Astrocyte of the spinal cord (primary cell): ENCODE results near the gene RASA2.
A peak's percentile ranks its signal among the peaks of the same experiment; 100 is the strongest.

ENCODE experiments used
- DNase-seq: peaks from one replicate; pipeline ENCODE4 v3.0.0; 2011; ENCODE audit warnings: low read depth, low spot score
- H3K4me3 ChIP-seq: 2 replicates; pipeline ENCODE4 v1.5.1; 2011; ENCODE audit warnings: low read depth, mild to moderate bottlenecking, low read length, moderate library complexity
- in situ Hi-C: cut with HindIII; loops from 2 replicates; pipeline ENCODE4 v1.10.0; 2017; ENCODE audit warnings: low sequenced_read_pairs
- TF ChIP-seq, protein P1 (sequence below): IDR thresholded peaks from 2 replicates; pipeline ENCODE4 v1.5.1; 2012; ENCODE audit warnings: low read depth, mild to moderate bottlenecking, low read length, inconsistent platforms

Gene RASA2

DNA sequence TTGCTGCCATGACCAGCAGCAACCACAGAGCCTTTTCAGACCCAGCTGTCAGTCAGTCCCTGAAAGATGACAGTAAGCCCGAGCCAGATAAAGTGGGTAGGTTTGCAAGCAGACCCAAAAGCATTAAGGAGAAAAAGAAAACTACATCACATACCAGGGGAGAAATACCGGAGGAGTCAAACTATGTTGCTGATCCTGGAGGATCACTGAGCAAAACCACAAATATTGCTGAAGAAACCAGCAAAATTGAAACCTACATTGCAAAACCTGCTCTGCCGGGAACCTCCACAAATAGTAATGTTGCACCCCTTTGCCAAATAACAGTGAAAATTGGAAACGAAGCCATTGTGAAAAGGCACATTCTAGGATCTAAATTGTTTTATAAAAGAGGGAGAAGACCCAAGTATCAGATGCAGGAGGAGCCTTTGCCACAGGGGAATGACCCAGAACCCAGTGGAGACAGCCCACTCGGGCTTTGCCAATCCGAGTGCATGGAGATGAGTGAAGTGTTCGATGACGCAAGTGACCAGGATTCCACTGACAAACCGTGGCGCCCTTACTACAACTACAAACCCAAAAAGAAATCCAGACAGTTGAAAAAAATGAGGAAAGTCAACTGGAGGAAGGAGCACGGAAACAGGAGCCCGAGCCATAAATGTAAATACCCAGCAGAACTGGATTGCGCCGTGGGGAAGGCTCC, 42.1 kb upstream of the RASA2 start:
- in situ Hi-C loops, result no loop called here
- DNase-seq, result no peak
- H3K4me3 ChIP-seq, result no peak overlapping the region
- TF ChIP-seq, protein P1, sequence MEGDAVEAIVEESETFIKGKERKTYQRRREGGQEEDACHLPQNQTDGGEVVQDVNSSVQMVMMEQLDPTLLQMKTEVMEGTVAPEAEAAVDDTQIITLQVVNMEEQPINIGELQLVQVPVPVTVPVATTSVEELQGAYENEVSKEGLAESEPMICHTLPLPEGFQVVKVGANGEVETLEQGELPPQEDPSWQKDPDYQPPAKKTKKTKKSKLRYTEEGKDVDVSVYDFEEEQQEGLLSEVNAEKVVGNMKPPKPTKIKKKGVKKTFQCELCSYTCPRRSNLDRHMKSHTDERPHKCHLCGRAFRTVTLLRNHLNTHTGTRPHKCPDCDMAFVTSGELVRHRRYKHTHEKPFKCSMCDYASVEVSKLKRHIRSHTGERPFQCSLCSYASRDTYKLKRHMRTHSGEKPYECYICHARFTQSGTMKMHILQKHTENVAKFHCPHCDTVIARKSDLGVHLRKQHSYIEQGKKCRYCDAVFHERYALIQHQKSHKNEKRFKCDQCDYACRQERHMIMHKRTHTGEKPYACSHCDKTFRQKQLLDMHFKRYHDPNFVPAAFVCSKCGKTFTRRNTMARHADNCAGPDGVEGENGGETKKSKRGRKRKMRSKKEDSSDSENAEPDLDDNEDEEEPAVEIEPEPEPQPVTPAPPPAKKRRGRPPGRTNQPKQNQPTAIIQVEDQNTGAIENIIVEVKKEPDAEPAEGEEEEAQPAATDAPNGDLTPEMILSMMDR, result no peak

DNA sequence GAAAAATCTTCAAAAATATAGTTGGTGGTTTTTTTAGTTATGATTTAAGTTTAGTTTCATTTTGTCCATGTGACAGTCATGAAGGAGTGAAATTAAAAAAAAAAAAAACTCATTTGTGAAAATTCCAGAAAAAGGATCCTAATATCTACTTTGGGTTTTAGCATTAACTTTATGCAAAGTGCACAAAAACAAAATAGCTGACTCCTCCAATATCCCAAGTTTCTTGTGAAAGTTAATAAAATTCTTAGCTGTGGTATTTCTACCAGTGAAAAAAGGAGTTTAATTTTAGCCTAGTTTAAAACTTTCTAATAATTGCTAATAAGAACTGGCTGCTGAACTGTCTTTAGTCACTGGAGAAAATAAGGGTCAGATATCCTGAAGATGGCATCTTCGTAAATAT, 40.8 kb upstream of the RASA2 start:
- in situ Hi-C loops, result no loop called here
- TF ChIP-seq, protein P1, result no peak
- no peak for DNase-seq
- no peak overlapping the region for H3K4me3 ChIP-seq

DNA sequence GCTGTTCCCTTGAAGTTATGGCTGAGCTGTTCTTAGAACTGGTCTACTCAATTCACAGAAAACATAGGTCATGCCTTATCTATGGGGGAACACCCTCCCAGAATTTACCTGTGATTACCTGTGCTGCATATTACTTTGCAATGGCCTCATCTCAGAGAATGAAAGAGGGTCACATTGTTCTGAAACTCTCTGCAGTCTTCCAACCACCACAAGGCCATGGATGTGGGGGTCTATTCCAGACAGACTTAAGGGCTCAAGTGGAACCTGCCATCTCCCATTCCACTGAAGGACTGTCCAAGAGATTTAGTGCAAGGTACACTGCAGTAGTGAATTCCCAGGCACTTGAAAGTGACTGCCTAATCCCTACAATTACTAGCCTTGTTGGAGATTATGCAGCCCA, 40.1 kb upstream of the RASA2 start:
- no peak for DNase-seq
- TF ChIP-seq, protein P1, result no peak
- H3K4me3 ChIP-seq, result no peak overlapping the region
- in situ Hi-C loops, result no loop called here

DNA sequence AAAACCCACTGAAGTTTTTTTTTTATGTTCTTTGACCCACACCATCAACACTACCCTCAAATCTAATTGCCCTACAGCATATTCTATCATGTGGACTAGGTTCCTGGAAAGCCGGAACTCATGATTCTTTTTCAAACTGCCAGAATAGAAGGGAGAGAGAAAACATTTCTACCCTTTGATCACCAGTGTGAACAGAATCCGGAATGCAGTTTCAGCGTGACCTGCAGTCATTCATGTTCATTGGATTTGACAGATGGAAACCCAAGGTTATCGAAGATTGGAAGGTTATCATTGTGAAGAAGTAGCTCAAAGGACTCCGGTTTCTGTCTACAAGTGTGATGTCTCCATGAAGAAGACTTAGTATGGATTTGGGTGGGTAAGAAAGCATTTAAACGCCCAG, 39.4 kb upstream of the RASA2 start:
- in situ Hi-C loops, result no loop called here
- no peak for DNase-seq

DNA sequence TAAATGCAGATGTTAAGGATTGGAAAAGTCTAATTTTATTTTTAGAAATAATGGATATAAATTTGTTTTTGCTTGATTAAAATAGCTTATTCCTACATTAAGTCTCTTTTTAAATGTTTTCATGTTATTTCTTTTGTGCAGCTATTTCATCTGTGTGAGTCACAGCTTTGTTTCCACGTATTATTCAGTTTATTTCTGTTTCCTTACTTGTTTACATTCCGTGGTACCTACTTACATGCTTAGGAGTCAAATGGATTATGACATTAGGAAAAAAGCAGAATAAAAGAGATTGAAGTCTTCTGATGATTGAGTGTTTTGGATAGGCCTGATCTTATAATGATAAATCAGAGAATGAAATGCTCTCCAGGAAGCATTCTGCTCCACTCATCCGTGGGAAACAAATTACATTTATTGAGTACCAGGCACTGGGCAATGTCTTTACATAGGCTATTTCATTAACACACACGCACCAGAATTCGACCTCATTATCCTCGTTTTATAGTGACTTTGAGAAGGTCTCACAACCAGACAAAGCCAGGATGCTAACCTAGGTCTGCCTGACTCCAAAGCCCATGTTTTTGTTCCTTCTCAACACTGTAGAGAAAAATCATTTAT, 38.1 kb upstream of the RASA2 start:
- TF ChIP-seq, protein P1, result no peak
- peak; percentile 55 for DNase-seq
- in situ Hi-C loops, result no loop called here
- H3K4me3 ChIP-seq, result no peak overlapping the region

More for the DNA sequence above, 39.4 kb upstream of the RASA2 start:
- no peak overlapping the region for H3K4me3 ChIP-seq
- TF ChIP-seq, protein P1, result no peak

DNA sequence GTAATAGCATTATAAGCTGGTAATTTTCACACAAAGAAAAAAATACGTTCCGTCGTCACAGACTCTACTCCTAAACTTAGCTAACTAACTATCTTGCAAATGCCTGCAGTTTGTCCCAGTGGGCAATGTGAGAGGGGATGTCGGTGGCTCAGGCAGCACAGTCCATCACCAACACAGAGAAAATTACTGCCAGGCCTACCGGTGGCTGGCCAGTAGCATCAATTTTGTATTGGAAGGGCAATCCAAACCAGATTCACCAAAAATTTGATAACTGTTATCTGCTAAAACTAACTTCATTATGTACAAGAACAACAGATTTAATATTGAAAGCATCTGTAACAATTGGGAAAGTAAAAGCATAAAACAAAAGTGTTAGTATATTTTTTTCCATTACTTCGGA, 37.4 kb upstream of the RASA2 start:
- in situ Hi-C loops, result no loop called here
- DNase-seq, result no peak
- TF ChIP-seq, protein P1, result no peak
- no peak overlapping the region for H3K4me3 ChIP-seq
